Neural cell (in vitro differentiated cells): Measurements from ENCODE around the gene ZNF669. TPM values are rescaled to one million over a fixed set of nuclear protein-coding genes. Genes with fewer than 3 reads are reported as not detected.
A peak's percentile ranks its signal among the peaks of the same experiment; 100 is the strongest.
"Not testable (repeated sequence)": the region's sequence is repeated elsewhere in the genome, so short reads cannot be mapped to it uniquely, and the experiment has no call there.

ENCODE experiments used
- H2AFZ ChIP-seq: fragments of 200-600, 300-800 bp; sonication (generic), shearing (Covaris generic); 2 replicates; pipeline ENCODE4 v1.6.0; 2014; ENCODE audit warnings: low read depth, mild to moderate bottlenecking, antibody characterized with exemption, low read length, moderate library complexity
- H3F3A ChIP-seq: fragments of 200-600 bp; shearing (Covaris generic); 2 replicates; pipeline ENCODE4 v1.6.1; 2016; ENCODE audit warnings: mild to moderate bottlenecking, moderate library complexity, mixed read lengths, antibody characterized with exemption, low read length; ENCODE audit not compliant: insufficient read depth, poor library complexity, severe bottlenecking
- H3K27ac ChIP-seq: fragments of 200-600, 300-800 bp; sonication (generic), shearing (Covaris generic); 2 replicates; pipeline ENCODE4 v1.5.1; 2014; ENCODE audit warnings: mild to moderate bottlenecking, low read length, moderate library complexity
- H3K27me3 ChIP-seq: fragments of 300-800, 200-600 bp; sonication (generic), shearing (Covaris generic); 2 replicates; pipeline ENCODE4 v1.6.0; 2014; ENCODE audit warnings: mild to moderate bottlenecking, low read depth, low read length, moderate library complexity; ENCODE audit not compliant: insufficient read depth
- H3K36me3 ChIP-seq: fragments of 300-800, 200-600 bp; sonication (generic), shearing (Covaris generic); 2 replicates; pipeline ENCODE4 v1.5.1; 2014; ENCODE audit warnings: mild to moderate bottlenecking, antibody characterized with exemption, low read length, moderate library complexity; ENCODE audit not compliant: insufficient read depth
- H3K4me2 ChIP-seq: fragments of 300-800, 200-600 bp; sonication (generic), shearing (Covaris generic); 2 replicates; pipeline ENCODE4 v1.6.0; 2014; ENCODE audit warnings: mild to moderate bottlenecking, low read length
- H3K4me3 ChIP-seq: fragments of 300-800, 200-600 bp; sonication (generic), shearing (Covaris generic); 2 replicates; pipeline ENCODE4 v1.5.1; 2014; ENCODE audit warnings: mild to moderate bottlenecking, low read length, moderate library complexity
- H3K79me2 ChIP-seq: fragments of 200-600 bp; shearing (Covaris generic); replicated peaks from 2 replicates; pipeline ENCODE4 v1.6.0; 2014; ENCODE audit warnings: mild to moderate bottlenecking, low read length, moderate library complexity; ENCODE audit not compliant: insufficient read depth
- H3K9ac ChIP-seq: fragments of 300-800, 200-600 bp; sonication (generic), shearing (Covaris generic); 2 replicates; pipeline ENCODE4 v1.6.1; 2016; ENCODE audit warnings: mild to moderate bottlenecking, low read length, mixed read lengths
- H3K9me2 ChIP-seq: fragments of 200-600 bp; shearing (Covaris generic); 2 replicates; pipeline ENCODE4 v1.6.1; 2016; ENCODE audit warnings: mild to moderate bottlenecking, low read length, mixed read lengths; ENCODE audit not compliant: insufficient read depth
- H3K9me3 ChIP-seq: fragments of 200-600, 300-800 bp; sonication (generic), shearing (Covaris generic); 2 replicates; pipeline ENCODE4 v1.6.1; 2016; ENCODE audit warnings: mild to moderate bottlenecking, mixed run types, low read length, moderate library complexity, mixed read lengths
- H4K20me1 ChIP-seq: fragments of 200-600 bp; shearing (Covaris generic); 2 replicates; pipeline ENCODE4 v1.6.1; 2016; ENCODE audit warnings: mild to moderate bottlenecking, mixed run types; ENCODE audit not compliant: insufficient read depth
- CTCF ChIP-seq: fragments of 450-650 bp; IDR thresholded peaks from 2 replicates; pipeline ENCODE4 v1.5.1; 2014; ENCODE audit warnings: antibody characterized with exemption, mild to moderate bottlenecking, moderate library complexity; ENCODE audit not compliant: poor library complexity, severe bottlenecking
- EP300 ChIP-seq: fragments of 450-650 bp; conservative IDR thresholded peaks from 2 replicates; pipeline ENCODE4 v1.6.1; 2014; ENCODE audit warnings: antibody characterized with exemption, mild to moderate bottlenecking, moderate library complexity; ENCODE audit not compliant: poor library complexity, severe bottlenecking
- EZH2 ChIP-seq: fragments of 200-600, 300-800 bp; shearing (Covaris generic), sonication (generic); IDR thresholded peaks from 2 replicates; pipeline ENCODE4 v1.6.1; 2014; ENCODE audit warnings: antibody characterized with exemption, low read length, borderline replicate concordance, mild to moderate bottlenecking; ENCODE audit not compliant: insufficient read depth, poor library complexity, severe bottlenecking
- MXI1 ChIP-seq: fragments of 450-650 bp; conservative IDR thresholded peaks from 2 replicates; pipeline ENCODE4 v1.6.1; 2014; ENCODE audit warnings: antibody characterized with exemption, mild to moderate bottlenecking; ENCODE audit not compliant: poor library complexity, severe bottlenecking
- POLR2AphosphoS5 ChIP-seq: IDR thresholded peaks from 2 replicates; pipeline ENCODE4 v1.6.1; 2012
- RAD21 ChIP-seq: fragments of 450-650 bp; conservative IDR thresholded peaks from 2 replicates; pipeline ENCODE4 v1.6.1; 2014; ENCODE audit warnings: antibody characterized with exemption, mild to moderate bottlenecking, moderate library complexity
- SMC3 ChIP-seq: fragments of 450-650 bp; conservative IDR thresholded peaks from 2 replicates; pipeline ENCODE4 v1.6.1; 2014; ENCODE audit warnings: antibody characterized with exemption, mild to moderate bottlenecking, moderate library complexity; ENCODE audit not compliant: poor library complexity
- TAF1 ChIP-seq: IDR thresholded peaks from 2 replicates; pipeline ENCODE4 v1.6.1; 2012; ENCODE audit warnings: low read depth
- polyA minus RNA-seq: library from RNA; depleted of rRNA, polyadenylated mRNA; stranded (reverse); fragments of >200 nt; gene quantifications from 2 replicates; pipeline ENCODE4 v1.2.3, GENCODE V29; 2014
- polyA plus RNA-seq: library from polyadenylated mRNA; depleted of rRNA; stranded (reverse); fragments of >200 nt; gene quantifications from 2 replicates; pipeline ENCODE4 v1.2.3, GENCODE V29; 2014
- TF ChIP-seq, protein P1 (sequence below): IDR thresholded peaks from 2 replicates; pipeline ENCODE4 v1.6.1; 2012; ENCODE audit warnings: borderline replicate concordance

The ZNF669 gene
- 22.7 and 29.9 TPM in 2 replicates for polyA plus RNA-seq
- 62.6 and 70.2 TPM in 2 replicates for polyA minus RNA-seq

DNA sequence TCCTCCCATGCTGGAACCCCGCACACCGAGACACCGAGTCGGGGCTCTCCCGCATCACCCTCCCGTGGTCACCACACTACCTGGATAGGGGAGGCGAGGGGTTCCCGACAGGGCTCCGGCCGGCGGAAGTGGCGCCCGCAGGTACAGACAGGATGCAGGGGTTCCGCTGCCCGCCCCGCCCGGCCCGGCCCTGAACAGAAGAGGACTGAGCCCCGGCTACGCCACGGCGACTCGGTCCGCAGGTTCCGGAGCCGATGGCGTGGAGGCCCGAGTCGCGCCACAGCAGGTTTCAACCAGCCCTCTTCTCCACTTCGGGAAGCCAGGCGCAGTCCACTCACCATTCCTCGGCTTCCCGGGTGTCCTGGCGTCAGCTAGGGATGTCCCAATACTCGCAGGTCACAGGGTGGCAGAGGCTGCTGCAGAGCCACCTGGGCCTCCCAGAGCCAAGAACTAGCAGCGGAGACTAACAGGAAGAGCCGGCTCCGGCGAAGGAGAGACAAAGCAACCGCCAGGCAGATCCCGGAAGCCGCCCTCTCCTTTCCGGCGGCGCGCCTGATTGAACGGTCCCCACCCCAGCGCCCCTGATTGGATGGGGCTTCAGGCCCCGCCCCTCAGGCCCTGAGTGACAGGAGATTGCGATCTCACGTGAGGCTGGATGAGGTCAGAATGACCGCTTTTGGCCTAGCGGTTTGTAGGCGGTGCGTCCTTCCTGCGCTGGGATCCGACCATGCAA is at the start of gene ZNF669:
Gene ZNF669, minus strand, starts transcription at position 498 of the 733 bp plus-strand sequence. Its CDS starts 157 bp downstream, at position 341.
- TF ChIP-seq, protein P1, sequence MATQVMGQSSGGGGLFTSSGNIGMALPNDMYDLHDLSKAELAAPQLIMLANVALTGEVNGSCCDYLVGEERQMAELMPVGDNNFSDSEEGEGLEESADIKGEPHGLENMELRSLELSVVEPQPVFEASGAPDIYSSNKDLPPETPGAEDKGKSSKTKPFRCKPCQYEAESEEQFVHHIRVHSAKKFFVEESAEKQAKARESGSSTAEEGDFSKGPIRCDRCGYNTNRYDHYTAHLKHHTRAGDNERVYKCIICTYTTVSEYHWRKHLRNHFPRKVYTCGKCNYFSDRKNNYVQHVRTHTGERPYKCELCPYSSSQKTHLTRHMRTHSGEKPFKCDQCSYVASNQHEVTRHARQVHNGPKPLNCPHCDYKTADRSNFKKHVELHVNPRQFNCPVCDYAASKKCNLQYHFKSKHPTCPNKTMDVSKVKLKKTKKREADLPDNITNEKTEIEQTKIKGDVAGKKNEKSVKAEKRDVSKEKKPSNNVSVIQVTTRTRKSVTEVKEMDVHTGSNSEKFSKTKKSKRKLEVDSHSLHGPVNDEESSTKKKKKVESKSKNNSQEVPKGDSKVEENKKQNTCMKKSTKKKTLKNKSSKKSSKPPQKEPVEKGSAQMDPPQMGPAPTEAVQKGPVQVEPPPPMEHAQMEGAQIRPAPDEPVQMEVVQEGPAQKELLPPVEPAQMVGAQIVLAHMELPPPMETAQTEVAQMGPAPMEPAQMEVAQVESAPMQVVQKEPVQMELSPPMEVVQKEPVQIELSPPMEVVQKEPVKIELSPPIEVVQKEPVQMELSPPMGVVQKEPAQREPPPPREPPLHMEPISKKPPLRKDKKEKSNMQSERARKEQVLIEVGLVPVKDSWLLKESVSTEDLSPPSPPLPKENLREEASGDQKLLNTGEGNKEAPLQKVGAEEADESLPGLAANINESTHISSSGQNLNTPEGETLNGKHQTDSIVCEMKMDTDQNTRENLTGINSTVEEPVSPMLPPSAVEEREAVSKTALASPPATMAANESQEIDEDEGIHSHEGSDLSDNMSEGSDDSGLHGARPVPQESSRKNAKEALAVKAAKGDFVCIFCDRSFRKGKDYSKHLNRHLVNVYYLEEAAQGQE: peak; percentile 98
- TF ChIP-seq MXI1: peak; percentile 82
- TF ChIP-seq EP300: no peak
- peak; percentile 98 for TF ChIP-seq POLR2AphosphoS5
- no peak for TF ChIP-seq CTCF
- TF ChIP-seq RAD21: no peak
- no peak for TF ChIP-seq EZH2
- TF ChIP-seq TAF1: peak; percentile 97
- TF ChIP-seq SMC3: peak; percentile 49
- Histone ChIP-seq H3K36me3 (peaks cover 23% of the 10 kb centered on the region), H3K4me2 (peak within 1 kb of the TSS; percentile 56), H4K20me1 (no peaks in the 10 kb centered on the region), H3K4me3 (peak within 1 kb of the TSS; percentile 100), H3K9me2 (no peaks in the 10 kb centered on the region), H3K27me3 (no peaks in the 10 kb centered on the region), H3F3A (no peaks in the 10 kb centered on the region), H3K27ac (peak within 1 kb of the TSS; percentile 97), H3K79me2 (peaks cover 36% of the 10 kb centered on the region), H2AFZ (peak within 1 kb of the TSS; percentile 83), H3K9ac (peak within 1 kb of the TSS; percentile 99), H3K9me3 (peaks cover 10% of the 10 kb centered on the region)

DNA sequence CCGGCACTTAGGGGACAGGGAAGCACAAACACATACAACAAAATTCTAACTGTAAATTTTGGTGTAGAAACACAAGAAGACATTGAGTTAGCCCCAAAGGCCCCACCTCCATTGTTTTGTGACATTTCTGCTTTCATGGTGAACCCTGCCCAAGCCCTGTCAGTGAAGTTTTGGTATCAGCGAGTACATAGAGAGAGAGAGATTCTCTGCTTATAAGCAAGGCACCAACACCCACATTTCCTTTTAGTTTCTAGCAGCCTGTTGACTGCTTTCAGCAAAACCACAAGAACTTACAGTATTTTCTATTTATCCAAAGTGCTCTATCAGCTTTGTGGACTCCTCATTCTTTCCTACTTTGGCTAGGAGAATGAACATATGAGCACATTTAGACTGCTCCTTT is 43.6 kb upstream of the ZNF669 start:
- Histone ChIP-seq H3K27me3 (no peaks in the 10 kb centered on the region), H3K79me2 (no peaks in the 10 kb centered on the region), H3K27ac (no peak overlapping the region), H4K20me1 (no peaks in the 10 kb centered on the region), H3K4me2 (no peak overlapping the region), H3K9me2 (no peaks in the 10 kb centered on the region), H3K4me3 (no peak overlapping the region), H3K9me3 (peaks cover 14% of the 10 kb centered on the region), H2AFZ (no peak overlapping the region), H3K9ac (no peak overlapping the region), H3K36me3 (peaks cover 15% of the 10 kb centered on the region), H3F3A (no peaks in the 10 kb centered on the region)
- TF ChIP-seq CTCF: no peak
- TF ChIP-seq EP300: no peak
- TF ChIP-seq SMC3: no peak
- TF ChIP-seq MXI1: no peak
- TF ChIP-seq POLR2AphosphoS5: no peak
- TF ChIP-seq TAF1: no peak
- TF ChIP-seq, protein P1: no peak
- TF ChIP-seq RAD21: no peak
- no peak for TF ChIP-seq EZH2

- not testable (repeated sequence) for H2AFZ ChIP-seq, H3K27ac ChIP-seq, H4K20me1 ChIP-seq, H3K79me2 ChIP-seq, H3K9ac ChIP-seq, H3F3A ChIP-seq, H3K4me2 ChIP-seq, H3K4me3 ChIP-seq, H3K9me2 ChIP-seq, H3K27me3 ChIP-seq
- Histone ChIP-seq H3K36me3 (peaks cover 15% of the 10 kb centered on the region), H3K9me3 (peaks cover 14% of the 10 kb centered on the region)
Measured at GRCh38 chr1:247147120-247147519, 43.0 kb upstream of the ZNF669 start.
